Thymus (tissue), 11 donors: ENCODE results near the gene PDK1. TPM values are rescaled to one million over a fixed set of nuclear protein-coding genes. Genes with fewer than 3 reads are reported as not detected.

Experiments used
- DNase-seq, 9 donors: peaks; one replicate each; pipeline ENCODE4 v3.0.0-alpha.2; 2013; ENCODE audit warnings: low spot score in 9 of 9, low read depth in 6 of 9, missing footprints in 1 of 9
- H3K27ac ChIP-seq, 2 donors: one replicate each; pipeline ENCODE4 v1.5.1; 2013; ENCODE audit warnings: control low read depth in 1 of 2, low read depth in 1 of 2, low read length in 1 of 2, mild to moderate bottlenecking in 1 of 2, moderate library complexity in 1 of 2
- H3K27me3 ChIP-seq, 2 donors: one replicate each; pipeline ENCODE4 v1.5.1; 2013; ENCODE audit warnings: low read length in 1 of 2; ENCODE audit not compliant: control insufficient read depth in 2 of 2, insufficient read depth in 1 of 2
- H3K36me3 ChIP-seq, 2 donors: one replicate each; pipeline ENCODE4 v1.5.1; 2013; ENCODE audit warnings: low read length in 1 of 2, mild to moderate bottlenecking in 1 of 2, moderate library complexity in 1 of 2; ENCODE audit not compliant: control insufficient read depth in 2 of 2, insufficient read depth in 2 of 2
- H3K4me1 ChIP-seq, 2 donors: one replicate each; pipeline ENCODE4 v1.5.1; 2013; ENCODE audit warnings: low read length in 2 of 2; ENCODE audit not compliant: control insufficient read depth in 2 of 2, insufficient read depth in 2 of 2
- H3K4me3 ChIP-seq, 2 donors: one replicate each; pipeline ENCODE4 v1.5.1; 2013; ENCODE audit warnings: low read length in 2 of 2, control low read depth in 1 of 2, mild to moderate bottlenecking in 1 of 2
- H3K9me3 ChIP-seq, 2 donors: one replicate each; pipeline ENCODE4 v1.5.1; 2013; ENCODE audit warnings: low read length in 1 of 2, mild to moderate bottlenecking in 1 of 2; ENCODE audit not compliant: control insufficient read depth in 2 of 2, insufficient read depth in 1 of 2
- WGBS: extraction: QIAGEN DNeasy Blood & Tissue Kit; methylation state at CpG from one replicate; pipeline ENCODE4 v1.1.7; 2013; 5-methylcytosine and 5-hydroxymethylcytosine counted together
- polyA plus RNA-seq: library from polyadenylated mRNA; stranded (reverse); fragments of 200-250 nt; gene quantifications from one replicate; pipeline ENCODE4 v1.2.3, GENCODE V29; 2013
- total RNA-seq: library from RNA; stranded (reverse); fragments of 120-200 nt; gene quantifications from one replicate; pipeline ENCODE4 v1.2.4, GENCODE V29; 2013
- donor health status: healthy.

Gene PDK1
- total and polyA plus RNA-seq, 2 donors: 7.2 to 27.4 TPM

DNA sequence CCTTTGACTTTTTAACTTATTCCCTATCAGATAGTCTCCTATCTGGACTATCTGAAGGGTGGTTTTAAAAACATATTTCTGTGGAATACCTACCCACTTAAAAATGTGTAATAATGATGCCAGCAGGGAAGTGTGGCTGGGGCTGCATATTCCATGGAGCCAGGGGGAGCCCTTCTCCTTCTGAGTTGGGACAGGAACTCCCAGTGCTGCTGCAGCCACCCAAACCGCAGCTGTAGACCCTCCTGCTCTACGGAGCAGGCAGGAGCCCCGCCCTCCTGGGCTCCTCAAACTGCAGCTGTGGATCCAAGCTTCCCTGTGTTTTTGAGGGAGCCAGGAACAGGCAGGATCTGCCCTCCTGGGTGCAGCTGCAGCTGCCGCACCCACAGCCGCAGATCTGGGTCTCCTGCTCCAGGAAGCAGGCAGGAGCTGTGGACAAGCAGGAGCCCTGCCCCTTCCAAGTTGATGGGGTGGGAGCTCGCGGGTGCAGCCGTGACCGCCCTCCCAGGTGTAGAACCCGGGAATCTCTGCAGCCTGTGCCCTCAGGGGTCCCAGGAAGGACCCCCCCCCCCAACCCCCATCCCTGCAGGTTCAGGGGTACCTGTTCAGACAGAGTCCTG lies 57.8 kb downstream of the PDK1 start:
- Histone ChIP-seq H3K27ac (no peak overlapping the region), H3K9me3 (no peaks in the 10 kb centered on the region), H3K36me3 (peaks cover 3% of the 10 kb centered on the region in 2 donors), H3K4me3 (no peak overlapping the region), H3K27me3 (no peaks in the 10 kb centered on the region), H3K4me1 (no peaks in the 10 kb centered on the region)
- no peak for DNase-seq
- WGBS: 97% methylated on average over 10 of the region's 10 CpGs

DNA sequence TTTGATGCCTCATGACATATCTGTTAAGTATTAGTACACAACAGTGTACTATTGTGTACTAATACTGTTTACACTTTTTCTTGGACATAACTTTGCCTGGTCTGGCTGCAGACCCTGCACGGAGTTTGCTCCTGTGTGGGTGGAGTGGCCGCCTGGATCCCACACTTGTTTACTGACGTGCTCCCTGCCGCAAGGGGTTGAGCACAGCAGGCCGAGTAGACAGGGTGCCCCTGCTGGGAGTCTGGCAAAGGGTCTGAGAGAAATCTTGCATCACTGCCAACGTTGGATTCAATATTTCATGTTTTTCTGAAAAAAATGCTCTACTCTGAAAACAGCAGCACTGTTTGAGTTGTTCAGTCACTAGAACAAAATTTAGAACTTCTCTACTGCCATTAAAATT lies 59.0 kb downstream of the PDK1 start:
- H3K9me3 ChIP-seq: no peaks in the 10 kb centered on the region
- no peak overlapping the region for H3K27ac ChIP-seq
- H3K27me3 ChIP-seq: no peaks in the 10 kb centered on the region
- H3K4me1 ChIP-seq: no peaks in the 10 kb centered on the region
- H3K4me3 ChIP-seq: no peak overlapping the region
- WGBS: 98% methylated on average over 6 of the region's 6 CpGs
- DNase-seq: no peak
- H3K36me3 ChIP-seq: peaks cover 3% of the 10 kb centered on the region in 2 donors

GRCh38 chr2:172615727-172616261 lies 59.9 kb downstream of the PDK1 start:
- Histone ChIP-seq H3K27me3 (no peaks in the 10 kb centered on the region), H3K4me3 (no peak overlapping the region), H3K27ac (no peak overlapping the region), H3K36me3 (peaks cover 0 to 3% of the 10 kb centered on the region in 2 donors), H3K4me1 (no peaks in the 10 kb centered on the region), H3K9me3 (no peaks in the 10 kb centered on the region)
- WGBS: 97% methylated on average over 5 of the region's 5 CpGs
- DNase-seq: no peak

GRCh38 chr2:172617115-172617514 lies 61.2 kb downstream of the PDK1 start:
- DNase-seq: no peak
- over 99% methylated on average over 2 of the region's 2 CpGs for WGBS

DNA sequence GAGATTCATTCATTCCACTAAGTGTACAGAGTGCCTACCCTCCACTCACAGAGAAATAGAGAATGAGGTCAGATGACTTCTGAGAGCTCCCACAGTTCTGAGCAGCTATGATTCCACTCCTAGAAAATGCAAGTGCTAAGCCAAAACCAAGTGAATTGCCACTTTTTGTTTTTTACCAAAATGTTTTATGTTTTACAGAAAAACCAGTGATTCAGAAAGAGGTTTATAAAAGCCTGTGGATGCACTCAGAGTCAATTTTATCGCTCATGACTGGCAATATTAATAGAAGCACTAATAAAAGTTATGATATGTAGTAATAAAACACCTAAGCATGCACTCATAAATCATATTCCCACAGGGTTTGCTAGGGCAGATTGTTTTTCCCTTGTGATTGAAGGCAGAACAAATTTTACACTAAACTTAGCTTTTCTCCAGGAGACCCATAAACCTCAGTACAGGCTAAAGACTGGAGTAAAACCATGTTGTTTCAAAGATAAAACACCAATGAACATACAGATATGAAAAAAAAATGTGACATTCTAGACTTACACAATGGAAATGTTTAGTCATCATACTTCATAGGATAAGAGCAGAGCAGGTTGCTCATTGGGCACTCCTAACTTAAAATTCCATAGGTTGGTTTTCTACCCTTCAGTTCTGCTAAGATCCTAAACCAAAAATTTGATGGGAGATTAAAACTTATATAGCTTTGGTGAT lies 67.5 kb downstream of the PDK1 start:
- 96% methylated on average over 1 of the region's 1 CpG for WGBS
- H3K27me3 ChIP-seq: no peaks in the 10 kb centered on the region
- H3K9me3 ChIP-seq: peaks cover 0 to 8% of the 10 kb centered on the region in 2 donors
- no peak for DNase-seq
- peaks cover 0 to 2% of the 10 kb centered on the region in 2 donors for H3K36me3 ChIP-seq
- H3K4me1 ChIP-seq: no peaks in the 10 kb centered on the region
- no peak overlapping the region for H3K27ac ChIP-seq
- no peak overlapping the region for H3K4me3 ChIP-seq

More at GRCh38 chr2:172617115-172617514, 61.2 kb downstream of the PDK1 start:
- Histone ChIP-seq H3K27ac (no peak overlapping the region), H3K4me3 (no peak overlapping the region), H3K4me1 (no peaks in the 10 kb centered on the region), H3K9me3 (peaks cover 0 to 4% of the 10 kb centered on the region in 2 donors), H3K36me3 (peaks cover 0 to 3% of the 10 kb centered on the region in 2 donors), H3K27me3 (no peaks in the 10 kb centered on the region)

GRCh38 chr2:172624996-172625395 lies 69.1 kb downstream of the PDK1 start:
- Histone ChIP-seq H3K27me3 (no peaks in the 10 kb centered on the region), H3K9me3 (peaks cover 0 to 8% of the 10 kb centered on the region in 2 donors), H3K4me1 (no peaks in the 10 kb centered on the region), H3K27ac (no peak overlapping the region), H3K4me3 (no peak overlapping the region), H3K36me3 (peaks cover 2 to 3% of the 10 kb centered on the region in 2 donors)
- no peak for DNase-seq
- WGBS: 98% methylated on average over 2 of the region's 2 CpGs

DNA sequence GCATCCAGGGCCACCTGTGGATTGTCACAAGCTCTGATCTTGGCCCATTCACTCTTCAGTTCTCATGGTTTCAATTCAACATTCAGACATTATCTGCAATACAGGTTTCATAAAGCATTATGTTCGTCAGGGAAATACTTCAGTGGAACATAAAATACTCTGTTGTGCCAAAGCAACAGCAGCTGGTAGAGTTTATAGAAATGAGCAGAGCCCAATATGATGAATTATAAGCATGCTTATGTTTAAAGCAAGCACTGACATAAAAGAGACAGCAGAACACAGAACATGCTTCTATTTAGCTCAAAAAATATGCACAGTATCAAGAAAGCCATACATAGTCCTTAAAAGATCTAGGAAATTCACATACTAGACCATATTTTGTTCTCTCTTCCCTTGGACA lies 71.3 kb downstream of the PDK1 start:
- Histone ChIP-seq H3K36me3 (peaks cover 2 to 3% of the 10 kb centered on the region in 2 donors), H3K4me3 (no peak overlapping the region), H3K27ac (no peak overlapping the region), H3K9me3 (peaks cover 0 to 4% of the 10 kb centered on the region in 2 donors), H3K27me3 (no peaks in the 10 kb centered on the region), H3K4me1 (no peaks in the 10 kb centered on the region)
- no peak for DNase-seq
- WGBS: 100% methylated on average over 1 of the region's 1 CpG

- no peaks in the 10 kb centered on the region for H3K4me1 ChIP-seq
- H3K36me3 ChIP-seq: peaks cover 2 to 3% of the 10 kb centered on the region in 2 donors
- no peak overlapping the region for H3K27ac ChIP-seq
- H3K27me3 ChIP-seq: no peaks in the 10 kb centered on the region
- 98% methylated on average over 4 of the region's 4 CpGs for WGBS
- DNase-seq: no peak
- H3K9me3 ChIP-seq: peaks cover 0 to 4% of the 10 kb centered on the region in 2 donors
- no peak overlapping the region for H3K4me3 ChIP-seq
Observed at GRCh38 chr2:172628085-172628484, 72.2 kb downstream of the PDK1 start.

GRCh38 chr2:172629586-172629985 lies 73.7 kb downstream of the PDK1 start:
- Histone ChIP-seq H3K36me3 (peaks cover 0 to 3% of the 10 kb centered on the region in 2 donors), H3K27ac (no peak overlapping the region), H3K4me1 (no peaks in the 10 kb centered on the region), H3K27me3 (no peaks in the 10 kb centered on the region), H3K9me3 (no peaks in the 10 kb centered on the region), H3K4me3 (no peak overlapping the region)
- WGBS: 97% methylated on average over 7 of the region's 7 CpGs
- no peak for DNase-seq
